OCI-LY1 (cell line): ENCODE measurements around the gene COLEC12.

ENCODE experiments used
- H2AFZ ChIP-seq: fragments of 200-600 bp; sonication (generic), shearing (Covaris generic); 2 replicates; pipeline ENCODE4 v1.6.0; 2014; ENCODE audit warnings: antibody characterized with exemption, mild to moderate bottlenecking, low read length
- H3F3A ChIP-seq: fragments of 200-600 bp; sonication (generic), shearing (Covaris generic); 2 replicates; pipeline ENCODE4 v1.6.0; 2014; ENCODE audit warnings: mild to moderate bottlenecking, antibody characterized with exemption, low read length, moderate library complexity; ENCODE audit not compliant: insufficient read depth
- H3K27ac ChIP-seq: fragments of 200-600 bp; sonication (generic); 2 replicates; pipeline ENCODE4 v1.5.1; 2014; ENCODE audit warnings: low read length, mixed run types, mild to moderate bottlenecking, low read depth; ENCODE audit not compliant: poor library complexity, severe bottlenecking
- H3K27me3 ChIP-seq: fragments of 200-600 bp; sonication (generic); 2 replicates; pipeline ENCODE4 v1.6.0; 2014; ENCODE audit warnings: antibody characterized with exemption, mild to moderate bottlenecking, low read length, moderate library complexity; ENCODE audit not compliant: insufficient read depth
- H3K36me3 ChIP-seq: fragments of 200-600 bp; sonication (generic); 2 replicates; pipeline ENCODE4 v1.6.1; 2014; ENCODE audit warnings: mild to moderate bottlenecking, antibody characterized with exemption, low read length, moderate library complexity, mixed read lengths; ENCODE audit not compliant: insufficient read depth
- H3K4me1 ChIP-seq: fragments of 200-600 bp; sonication (generic); 2 replicates; pipeline ENCODE4 v1.5.1; 2014; ENCODE audit warnings: mild to moderate bottlenecking, low read length, moderate library complexity; ENCODE audit not compliant: insufficient read depth, severe bottlenecking
- H3K4me2 ChIP-seq: fragments of 200-600 bp; sonication (generic), shearing (Covaris generic); 2 replicates; pipeline ENCODE4 v1.6.1; 2014; ENCODE audit warnings: low read length
- H3K4me3 ChIP-seq: fragments of 200-600 bp; sonication (generic); 2 replicates; pipeline ENCODE4 v1.5.1; 2014; ENCODE audit warnings: low read length, low read depth, mild to moderate bottlenecking, mixed read lengths; ENCODE audit not compliant: poor library complexity, severe bottlenecking
- H3K79me2 ChIP-seq: fragments of 200-600 bp; shearing (Covaris generic); 2 replicates; pipeline ENCODE4 v1.6.1; 2016; ENCODE audit warnings: mixed run types, low read length, mixed read lengths; ENCODE audit not compliant: insufficient read depth
- H3K9ac ChIP-seq: fragments of 200-600 bp; sonication (generic), shearing (Covaris generic); 2 replicates; pipeline ENCODE4 v1.6.1; 2014; ENCODE audit warnings: mild to moderate bottlenecking, low read length, mixed read lengths
- H3K9me2 ChIP-seq: fragments of 200-600 bp; sonication (generic), shearing (Covaris generic); 2 replicates; pipeline ENCODE4 v1.6.1; 2014; ENCODE audit warnings: low read depth, mild to moderate bottlenecking, low read length, mixed read lengths
- H3K9me3 ChIP-seq: fragments of 200-600 bp; shearing (Covaris generic); 2 replicates; pipeline ENCODE4 v1.6.1; 2014; ENCODE audit warnings: low read length, mixed read lengths
- H4K20me1 ChIP-seq: fragments of 200-600 bp; sonication (generic), shearing (Covaris generic); 2 replicates; pipeline ENCODE4 v1.6.0; 2016; ENCODE audit warnings: mild to moderate bottlenecking, low read length; ENCODE audit not compliant: insufficient read depth
- CTCF ChIP-seq: fragments of 200-600 bp; sonication (generic), shearing (Covaris generic); IDR thresholded peaks from 2 replicates; pipeline ENCODE4 v1.5.1; 2017; ENCODE audit warnings: mild to moderate bottlenecking, antibody characterized with exemption, low read length, moderate library complexity, mixed read lengths
- EZH2 ChIP-seq: fragments of 200-600 bp; sonication (generic), shearing (Covaris generic); IDR thresholded peaks from 2 replicates; pipeline ENCODE4 v1.8.0; 2017; ENCODE audit warnings: borderline replicate concordance, mixed run types, mild to moderate bottlenecking, antibody characterized with exemption, low read length, moderate library complexity, mixed read lengths

COLEC12 gene

GRCh38 chr18:384897-385296, 115.6 kb downstream of the COLEC12 start:
- Histone ChIP-seq H3K9me2 (no peaks in the 10 kb centered on the region), H3F3A (no peaks in the 10 kb centered on the region), H3K27ac (no peak overlapping the region), H3K27me3 (no peaks in the 10 kb centered on the region), H3K4me2 (no peak overlapping the region), H3K4me1 (no peaks in the 10 kb centered on the region), H3K4me3 (no peak overlapping the region), H2AFZ (no peak overlapping the region), H3K79me2 (no peaks in the 10 kb centered on the region), H3K36me3 (no peaks in the 10 kb centered on the region), H3K9ac (no peak overlapping the region), H3K9me3 (no peaks in the 10 kb centered on the region), H4K20me1 (no peaks in the 10 kb centered on the region)
- no peak for TF ChIP-seq CTCF
- TF ChIP-seq EZH2 = no peak

GRCh38 chr18:383135-383534, 117.4 kb downstream of the COLEC12 start:
- Histone ChIP-seq H3F3A (no peaks in the 10 kb centered on the region), H3K9me2 (no peaks in the 10 kb centered on the region), H3K27me3 (no peaks in the 10 kb centered on the region), H2AFZ (no peak overlapping the region), H3K36me3 (no peaks in the 10 kb centered on the region), H3K4me3 (no peak overlapping the region), H3K4me1 (no peaks in the 10 kb centered on the region), H4K20me1 (no peaks in the 10 kb centered on the region), H3K27ac (no peak overlapping the region), H3K4me2 (no peak overlapping the region), H3K9ac (no peak overlapping the region), H3K79me2 (no peaks in the 10 kb centered on the region), H3K9me3 (no peaks in the 10 kb centered on the region)
- TF ChIP-seq EZH2 = no peak
- no peak for TF ChIP-seq CTCF

- Histone ChIP-seq H3K9me3 (no peaks in the 10 kb centered on the region), H3K4me2 (no peak overlapping the region), H3K27ac (no peak overlapping the region), H3K36me3 (no peaks in the 10 kb centered on the region), H3K27me3 (no peaks in the 10 kb centered on the region), H4K20me1 (no peaks in the 10 kb centered on the region), H3K4me3 (no peak overlapping the region), H3F3A (no peaks in the 10 kb centered on the region), H2AFZ (no peak overlapping the region), H3K4me1 (no peaks in the 10 kb centered on the region), H3K9me2 (no peaks in the 10 kb centered on the region), H3K79me2 (no peaks in the 10 kb centered on the region), H3K9ac (no peak overlapping the region)
- TF ChIP-seq CTCF = no peak
- no peak for TF ChIP-seq EZH2
These were observed 118.0 kb downstream of the COLEC12 start for GRCh38 chr18:382423-382984.
